Urinary bladder (tissue), 4 donors: Measurements from ENCODE around the gene DNAH8. TPM values are rescaled to one million over a fixed set of nuclear protein-coding genes. Genes with fewer than 3 reads are reported as not detected.
"Not testable (repeated sequence)": the region's sequence is repeated elsewhere in the genome, so short reads cannot be mapped to it uniquely, and the experiment has no call there.

ENCODE experiments used
- DNase-seq: peaks from one replicate; pipeline ENCODE4 v3.0.0-alpha.2; 2015; ENCODE audit errors: extremely low spot score
- H3K27ac ChIP-seq: one replicate; pipeline ENCODE4 v1.5.1; 2013; ENCODE audit warnings: low read depth, mild to moderate bottlenecking, moderate library complexity
- H3K36me3 ChIP-seq: one replicate; pipeline ENCODE4 v1.6.1; 2013; ENCODE audit warnings: mild to moderate bottlenecking, moderate library complexity; ENCODE audit not compliant: insufficient read depth
- H3K4me1 ChIP-seq: one replicate; pipeline ENCODE4 v1.6.1; 2013; ENCODE audit warnings: mild to moderate bottlenecking, moderate library complexity; ENCODE audit not compliant: insufficient read depth
- H3K4me3 ChIP-seq: one replicate; pipeline ENCODE4 v1.5.1; 2013; ENCODE audit warnings: low read depth, low read length
- WGBS: extraction: QIAGEN DNeasy Blood & Tissue Kit; methylation state at CpG from one replicate; pipeline ENCODE4 v1.1.7; 2013; 5-methylcytosine and 5-hydroxymethylcytosine counted together
- polyA plus RNA-seq: library from polyadenylated mRNA; stranded (reverse); fragments of 200-250 nt; gene quantifications from one replicate; pipeline ENCODE4 v1.2.3, GENCODE V29; 2013
- total RNA-seq: library from RNA; depleted of rRNA; stranded (reverse); fragments of >200 nt; gene quantifications from one replicate; pipeline ENCODE4 v1.2.3, GENCODE V29; 2014
- donor health status: healthy with polysubstance abuse.
- donor health status: healthy.

Gene DNAH8
- total and polyA plus RNA-seq, 2 donors: 0.01 to 1.5 TPM

DNA sequence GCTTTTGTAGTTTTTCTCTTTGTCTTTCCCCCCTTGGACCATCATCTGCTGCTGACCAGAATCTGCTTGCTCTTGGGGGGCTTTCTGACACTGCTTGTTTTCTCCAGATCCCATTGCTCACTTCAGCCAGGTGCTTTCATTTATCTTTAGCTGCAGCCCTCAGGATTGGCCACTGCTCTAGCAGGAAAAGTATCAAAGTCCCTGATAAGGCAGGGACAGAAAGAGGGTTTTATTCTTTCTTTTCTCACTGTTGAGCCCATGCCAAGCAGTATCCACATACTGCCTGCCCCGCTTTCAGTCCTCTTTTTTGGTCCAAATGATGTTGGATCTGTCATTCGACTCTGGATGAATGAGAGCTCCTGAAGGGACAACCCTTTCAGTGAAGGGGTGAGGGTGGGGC lies 141.4 kb downstream of the DNAH8 start:
- Histone ChIP-seq H3K27ac (no peak overlapping the region), H3K36me3 (no peaks in the 10 kb centered on the region), H3K4me1 (no peaks in the 10 kb centered on the region), H3K4me3 (no peak overlapping the region)
- WGBS: 73% methylated on average over 2 of the region's 2 CpGs
- DNase-seq: no peak

DNA sequence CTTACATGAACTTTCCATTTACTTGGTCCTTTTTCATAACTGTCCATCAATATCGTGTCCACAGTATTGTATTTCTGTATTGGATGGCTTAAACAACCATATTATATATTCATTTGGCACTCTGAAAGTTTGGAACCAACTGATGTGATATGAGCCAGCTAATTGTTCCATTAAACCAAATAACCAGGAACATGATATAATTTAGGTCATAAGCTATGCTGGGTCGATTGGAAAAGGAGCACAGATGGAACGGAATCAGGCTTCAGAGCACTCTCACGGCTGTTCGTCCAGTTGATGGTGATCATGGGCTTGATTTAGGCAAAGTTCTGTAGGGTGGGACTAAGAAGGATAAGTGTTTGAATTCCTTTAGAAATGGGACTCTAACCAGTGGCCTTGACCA lies 142.7 kb downstream of the DNAH8 start:
- no peak overlapping the region for H3K4me3 ChIP-seq
- no peak for DNase-seq
- 86% methylated on average over 5 of the region's 5 CpGs for WGBS
- H3K27ac ChIP-seq: no peak overlapping the region
- H3K36me3 ChIP-seq: no peaks in the 10 kb centered on the region
- no peaks in the 10 kb centered on the region for H3K4me1 ChIP-seq

DNA sequence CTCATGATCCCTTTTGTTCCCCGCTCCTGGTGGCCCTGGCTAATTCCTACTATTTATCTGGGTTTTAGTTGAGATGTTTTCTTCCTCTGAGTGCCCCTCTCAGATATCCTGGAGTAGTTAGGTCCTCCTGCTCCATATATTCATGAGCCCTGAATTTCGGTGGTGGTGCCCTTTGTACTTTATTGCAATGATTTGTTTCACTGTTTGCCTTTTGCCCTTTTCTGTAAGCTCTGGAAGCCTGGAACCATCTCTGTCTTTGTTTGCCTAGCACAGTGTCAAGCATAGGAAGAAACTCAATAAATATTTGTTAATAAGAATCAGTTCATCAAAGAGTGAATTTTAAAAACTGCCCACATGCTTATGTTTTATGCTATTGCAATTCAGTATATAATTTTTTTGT lies 144.9 kb downstream of the DNAH8 start:
- DNase-seq: no peak
- H3K27ac ChIP-seq: no peak overlapping the region
- no peaks in the 10 kb centered on the region for H3K36me3 ChIP-seq
- no peaks in the 10 kb centered on the region for H3K4me1 ChIP-seq
- H3K4me3 ChIP-seq: no peak overlapping the region
- WGBS: 74% methylated on average over 2 of the region's 2 CpGs

DNA sequence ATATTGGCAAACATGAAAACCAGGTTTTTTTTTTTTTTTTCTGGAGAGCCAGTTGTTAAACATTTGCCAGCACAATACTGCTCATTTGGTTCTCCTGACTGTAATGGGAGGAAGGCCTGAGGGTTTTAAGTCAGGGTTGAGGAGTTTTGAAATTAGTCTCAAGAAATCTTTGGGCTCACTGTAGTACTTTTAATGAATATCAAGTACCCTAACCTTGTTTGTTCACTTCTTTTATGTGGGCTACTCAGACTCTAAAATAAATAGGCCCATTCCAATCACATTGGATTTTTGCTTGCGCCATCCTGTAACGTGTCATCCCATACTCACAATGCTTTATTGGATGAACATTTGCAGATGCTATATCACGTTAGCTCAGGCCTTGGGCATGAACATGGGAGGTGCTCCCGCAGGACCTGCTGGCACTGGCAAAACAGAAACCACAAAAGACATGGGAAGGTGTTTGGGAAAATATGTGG lies 146.9 kb downstream of the DNAH8 start:
- 94% methylated on average over 4 of the region's 4 CpGs for WGBS
- no peak for DNase-seq
- Histone ChIP-seq H3K27ac (no peak overlapping the region), H3K36me3 (no peaks in the 10 kb centered on the region), H3K4me1 (no peaks in the 10 kb centered on the region), H3K4me3 (no peak overlapping the region)

DNA sequence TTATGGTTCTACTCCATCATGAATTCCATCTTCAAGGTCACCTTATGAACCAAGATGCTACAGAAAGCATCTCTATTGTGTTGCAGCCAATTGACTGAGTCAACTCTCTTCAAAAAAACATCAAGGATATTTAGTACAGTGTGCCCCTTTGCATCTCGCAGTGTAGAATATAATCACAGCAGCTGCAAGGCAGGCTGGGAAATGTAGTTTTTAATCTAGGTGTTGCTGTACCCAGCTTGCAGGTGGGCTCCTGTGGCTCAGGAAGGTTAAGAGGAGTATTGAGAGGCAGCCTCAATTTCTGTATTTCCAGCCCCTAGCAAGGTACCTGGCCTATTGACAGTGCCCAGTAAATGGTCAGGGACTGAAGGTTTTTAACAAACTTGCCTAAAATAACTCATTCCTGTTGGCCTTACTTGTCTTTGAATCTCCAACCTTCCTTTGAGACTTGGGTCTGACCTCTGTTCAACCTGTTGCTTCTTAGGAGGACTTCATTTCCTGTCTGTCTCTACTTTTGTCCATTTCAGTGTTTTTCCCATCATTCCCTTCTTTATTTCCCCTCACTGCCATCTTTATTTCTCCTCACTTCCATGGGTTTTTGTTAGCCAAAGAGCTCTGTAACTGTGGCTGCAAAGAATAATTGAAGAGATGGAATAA lies 150.5 kb downstream of the DNAH8 start:
- no peak for DNase-seq
- Histone ChIP-seq H3K4me3 (no peak overlapping the region), H3K27ac (no peak overlapping the region), H3K36me3 (no peaks in the 10 kb centered on the region), H3K4me1 (peaks cover 1% of the 10 kb centered on the region)
- 55% methylated on average over 1 of the region's 1 CpG for WGBS

DNA sequence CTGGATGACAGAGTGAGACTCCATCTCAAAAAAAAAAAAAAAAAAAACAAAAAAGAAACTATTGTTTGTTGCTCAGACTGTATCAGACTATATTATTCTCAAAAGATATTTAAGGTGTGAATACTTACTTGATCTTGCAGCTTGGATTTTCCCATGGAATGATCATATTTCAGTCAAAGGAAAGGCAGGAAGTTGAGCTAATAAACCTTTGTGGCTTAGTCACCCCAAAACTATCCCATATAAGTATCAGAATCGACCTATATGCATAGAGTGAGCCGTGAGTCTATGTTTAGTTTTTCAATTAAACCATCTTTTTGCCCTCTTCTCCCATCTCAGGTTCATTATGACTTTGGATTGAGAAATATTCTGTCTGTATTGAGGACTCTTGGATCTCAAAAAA lies 152.6 kb downstream of the DNAH8 start:
- peaks cover 1% of the 10 kb centered on the region for H3K4me1 ChIP-seq
- WGBS: 74% methylated on average over 2 of the region's 2 CpGs
- no peak overlapping the region for H3K4me3 ChIP-seq
- no peaks in the 10 kb centered on the region for H3K36me3 ChIP-seq
- H3K27ac ChIP-seq: no peak overlapping the region
- DNase-seq: no peak

DNA sequence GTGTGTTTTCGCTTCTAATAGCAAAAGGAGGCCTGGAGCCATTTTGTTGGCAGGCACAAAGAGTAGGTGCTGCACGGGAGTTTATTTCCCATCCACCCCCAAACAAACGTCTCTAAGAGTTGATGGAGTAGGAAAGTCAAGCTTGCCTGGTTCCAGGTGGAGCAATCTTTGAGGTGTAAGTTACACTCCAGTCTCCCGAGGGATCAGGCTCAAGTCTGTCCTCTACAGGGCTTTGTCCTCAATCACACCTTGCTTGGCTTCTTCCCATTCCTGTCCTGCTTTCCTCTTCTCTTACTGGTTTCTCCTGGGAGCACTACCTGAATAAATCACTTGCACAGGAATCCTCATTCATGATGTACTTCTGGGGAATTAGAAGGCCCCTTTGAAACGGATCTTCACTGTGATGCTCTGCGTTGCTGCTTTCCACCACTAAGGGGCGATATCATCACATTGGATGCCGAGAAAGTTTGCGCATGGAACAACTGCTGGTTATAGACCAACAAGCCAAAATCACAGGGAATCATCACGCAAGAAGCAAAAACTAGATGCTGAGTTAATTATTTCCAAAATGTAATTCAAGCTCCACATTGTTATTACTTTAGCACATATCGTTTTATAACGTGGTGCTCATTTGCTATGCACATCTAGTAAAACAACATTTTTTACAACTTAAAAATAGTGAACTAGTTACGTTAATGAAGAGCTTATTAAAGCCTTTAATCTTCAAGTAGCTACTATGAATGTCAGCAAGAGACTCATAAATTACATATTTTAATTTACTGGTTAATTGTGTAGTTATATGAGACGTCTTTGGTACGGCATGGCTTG lies 156.8 kb downstream of the DNAH8 start:
- H3K27ac ChIP-seq: no peak overlapping the region
- H3K4me1 ChIP-seq: peaks cover 1% of the 10 kb centered on the region
- H3K36me3 ChIP-seq: peaks cover 1% of the 10 kb centered on the region
- H3K4me3 ChIP-seq: no peak overlapping the region
- DNase-seq: peak; percentile 1
- WGBS: 38% methylated on average over 15 of the region's 15 CpGs

DNA sequence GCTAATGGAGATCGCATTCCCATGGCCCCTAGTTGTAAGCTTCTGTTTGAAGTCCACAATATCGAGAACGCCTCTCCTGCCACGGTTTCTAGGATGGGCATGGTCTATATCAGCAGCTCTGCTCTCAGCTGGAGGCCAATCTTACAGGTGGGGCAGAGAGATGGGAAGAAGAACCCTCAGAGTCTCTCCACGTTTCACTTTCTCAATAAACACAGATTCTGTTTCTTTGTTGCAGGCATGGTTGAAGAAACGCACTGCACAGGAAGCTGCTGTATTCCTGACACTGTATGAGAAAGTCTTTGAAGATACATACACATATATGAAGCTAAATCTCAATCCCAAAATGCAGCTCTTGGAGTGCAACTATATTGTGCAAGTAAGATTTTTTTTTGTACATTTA lies 157.9 kb downstream of the DNAH8 start:
- no peak for DNase-seq
- H3K4me3 ChIP-seq: no peak overlapping the region
- 59% methylated on average over 6 of the region's 6 CpGs for WGBS
- H3K4me1 ChIP-seq: peaks cover 1% of the 10 kb centered on the region
- no peak overlapping the region for H3K27ac ChIP-seq
- H3K36me3 ChIP-seq: peaks cover 1% of the 10 kb centered on the region

DNA sequence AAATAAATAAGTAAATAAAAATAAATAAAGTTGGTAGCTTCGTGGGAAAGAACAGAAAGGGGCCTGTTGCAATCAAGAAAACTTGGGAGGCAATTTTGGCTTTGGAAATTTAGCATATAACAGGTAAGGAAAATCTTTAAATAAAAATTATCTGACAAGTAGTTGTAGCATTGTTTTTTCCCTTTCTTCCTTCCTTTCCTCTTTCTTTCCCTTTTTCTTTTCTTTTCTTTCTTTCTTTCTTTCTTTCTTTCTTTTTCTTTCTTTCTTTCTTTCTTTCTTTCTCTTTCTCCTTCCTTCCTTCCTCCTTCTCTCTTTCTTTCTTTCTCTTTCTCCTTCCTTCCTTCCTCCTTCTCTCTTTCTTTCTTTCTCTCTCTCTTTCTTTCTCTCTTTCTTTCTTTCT lies 158.7 kb downstream of the DNAH8 start:
- DNase-seq, H3K4me3 ChIP-seq, H3K27ac ChIP-seq, H3K4me1 ChIP-seq, H3K36me3 ChIP-seq: not testable (repeated sequence)
- 55% methylated on average over 1 of the region's 1 CpG for WGBS

DNA sequence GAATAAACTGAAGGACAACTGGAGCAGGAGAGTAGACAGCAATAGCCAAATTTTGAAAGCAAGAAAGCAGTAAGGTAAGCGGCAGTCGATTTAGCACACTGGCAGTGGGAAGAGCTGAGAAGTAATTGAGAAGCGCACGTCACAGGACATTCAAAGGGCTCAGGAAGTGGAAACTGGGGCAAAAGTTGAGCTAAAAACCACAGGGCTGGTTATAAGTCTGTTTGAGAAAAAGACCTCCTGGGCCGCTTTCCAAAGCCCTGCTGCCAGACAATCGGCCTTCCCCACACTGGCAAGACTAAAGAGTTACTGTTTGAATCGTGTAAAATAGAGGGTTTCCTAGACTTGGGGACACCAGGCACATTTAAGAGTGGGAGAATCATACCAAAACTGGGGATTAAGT lies 161.4 kb downstream of the DNAH8 start:
- no peak overlapping the region for H3K4me3 ChIP-seq
- no peak overlapping the region for H3K27ac ChIP-seq
- no peaks in the 10 kb centered on the region for H3K4me1 ChIP-seq
- peaks cover 1% of the 10 kb centered on the region for H3K36me3 ChIP-seq
- DNase-seq: no peak
- WGBS: 66% methylated on average over 7 of the region's 7 CpGs

DNA sequence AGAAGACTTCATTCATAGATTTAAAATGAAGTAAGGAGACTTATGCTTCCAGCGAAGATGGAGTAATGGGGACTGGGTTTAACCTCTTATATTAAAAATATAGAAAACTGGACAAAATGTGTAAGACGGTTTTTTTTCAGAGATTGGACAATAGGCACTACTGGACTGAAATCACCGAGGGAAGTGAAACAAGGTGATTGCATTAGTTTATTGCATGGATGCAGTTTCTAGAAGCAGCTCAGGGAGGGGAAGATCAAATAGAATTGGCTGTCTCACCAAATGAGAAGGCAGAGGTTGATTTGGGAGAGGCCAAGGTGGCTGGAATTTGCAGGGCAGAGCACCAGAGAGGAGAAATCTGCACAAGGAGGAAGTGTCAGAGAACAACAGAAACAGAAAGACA lies 162.6 kb downstream of the DNAH8 start:
- WGBS: 87% methylated on average over 3 of the region's 3 CpGs
- no peak overlapping the region for H3K4me3 ChIP-seq
- H3K36me3 ChIP-seq: peaks cover 1% of the 10 kb centered on the region
- H3K4me1 ChIP-seq: no peaks in the 10 kb centered on the region
- no peak overlapping the region for H3K27ac ChIP-seq
- DNase-seq: no peak

DNA sequence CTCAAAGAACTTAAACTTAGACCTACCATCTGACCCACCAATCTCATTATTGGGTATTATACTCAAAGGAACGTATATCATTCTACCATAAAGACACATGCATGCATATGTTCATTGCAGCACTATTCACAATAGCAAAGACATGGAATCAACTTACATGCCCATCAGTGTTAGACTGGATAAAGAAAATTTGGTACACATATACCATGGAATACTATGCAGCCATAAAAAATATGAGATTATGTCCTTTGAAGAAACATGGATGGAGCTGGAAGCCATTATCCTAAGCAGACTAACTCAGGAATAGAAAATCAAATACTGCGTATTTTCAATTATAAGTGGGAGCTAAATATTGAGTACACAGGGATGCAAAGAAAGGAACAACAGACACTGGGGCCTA lies 167.0 kb downstream of the DNAH8 start:
- DNase-seq: no peak
- H3K4me1 ChIP-seq: no peaks in the 10 kb centered on the region
- no peak overlapping the region for H3K27ac ChIP-seq
- H3K4me3 ChIP-seq: no peak overlapping the region
- 96% methylated on average over 2 of the region's 2 CpGs for whole genome bisulfite sequencing
- no peaks in the 10 kb centered on the region for H3K36me3 ChIP-seq

DNA sequence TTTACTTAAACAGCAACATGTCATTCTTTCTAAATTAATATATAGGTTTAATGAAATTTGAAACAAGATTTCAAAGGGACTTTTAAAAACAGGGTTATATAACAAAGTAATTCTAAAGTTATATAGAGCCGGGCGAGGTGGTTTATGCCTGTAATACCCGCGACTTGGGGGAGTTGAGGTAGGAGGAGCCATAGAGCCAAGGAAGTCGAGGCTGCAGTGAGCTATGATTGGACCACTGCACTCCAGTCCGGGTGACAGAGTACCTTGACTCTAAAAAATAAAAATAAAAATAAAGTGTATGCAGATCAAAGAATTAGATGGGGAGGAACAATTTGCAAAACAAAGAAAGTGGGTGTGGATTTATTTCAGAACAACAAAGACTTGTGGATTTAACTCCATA lies 182.4 kb downstream of the DNAH8 start:
- no peak for DNase-seq
- WGBS: 84% methylated on average over 6 of the region's 6 CpGs

DNA sequence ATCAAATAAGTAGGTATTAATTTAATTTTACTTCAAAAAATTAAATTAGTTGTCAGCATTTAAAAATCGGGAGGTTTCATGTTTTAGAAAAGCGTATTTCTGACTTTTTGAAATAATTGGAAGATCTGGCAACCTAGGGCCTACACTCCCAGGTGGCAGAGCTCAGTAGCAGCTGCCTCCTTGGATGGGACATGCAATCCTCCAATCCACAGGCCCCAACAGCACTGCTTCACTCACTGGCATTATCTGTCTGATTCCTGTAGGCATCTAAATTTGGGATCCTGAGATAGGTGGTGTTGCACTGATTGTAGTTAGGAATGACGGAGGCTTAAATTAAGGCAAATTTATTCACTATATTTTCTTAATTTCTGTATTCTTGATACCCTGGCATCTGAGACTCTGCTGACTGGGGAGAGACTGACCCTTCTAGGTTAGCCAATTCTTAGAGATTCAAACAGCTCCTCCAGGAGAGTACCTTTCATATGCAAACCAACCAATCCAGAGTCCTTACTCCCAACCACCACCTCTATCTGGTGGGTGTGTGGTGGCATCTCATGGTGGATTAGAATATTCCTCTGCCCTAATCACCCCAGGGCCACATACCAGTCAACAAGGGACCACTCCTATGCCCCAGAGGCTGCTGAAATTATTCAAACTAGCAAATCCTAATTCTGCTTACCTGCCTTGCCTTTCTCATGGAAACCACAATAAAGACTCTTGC lies 186.9 kb downstream of the DNAH8 start:
- H3K36me3 ChIP-seq: no peaks in the 10 kb centered on the region

More for the DNA sequence above, 182.4 kb downstream of the DNAH8 start:
- Histone ChIP-seq H3K4me3 (no peak overlapping the region), H3K27ac (no peak overlapping the region), H3K4me1 (no peaks in the 10 kb centered on the region), H3K36me3 (no peaks in the 10 kb centered on the region)

More for the DNA sequence above, 186.9 kb downstream of the DNAH8 start:
- H3K27ac ChIP-seq: no peak overlapping the region
- WGBS: 92% methylated on average over 3 of the region's 3 CpGs
- no peaks in the 10 kb centered on the region for H3K4me1 ChIP-seq
- DNase-seq: no peak
- H3K4me3 ChIP-seq: no peak overlapping the region
